H9 (cell line): ENCODE data around the gene CDH13. TPM values are rescaled to one million over a fixed set of nuclear protein-coding genes. Genes with fewer than 3 reads are reported as not detected.

Experiments
- DNase-seq: peaks from one replicate; pipeline ENCODE4 v3.0.0-alpha.2; 2017
- H2AFZ ChIP-seq: one replicate; pipeline ENCODE4 v1.6.1; 2013; ENCODE audit warnings: mild to moderate bottlenecking, low read length, control low read depth, moderate library complexity
- H2AK5ac ChIP-seq: 2 replicates; pipeline ENCODE4 v1.6.1; 2013; ENCODE audit warnings: low read length, control low read depth, mixed read lengths; ENCODE audit not compliant: insufficient read length
- H2BK120ac ChIP-seq: one replicate; pipeline ENCODE4 v1.6.1; 2013; ENCODE audit warnings: low read depth, mild to moderate bottlenecking, low read length, control low read depth, inconsistent platforms; ENCODE audit not compliant: poor library complexity, severe bottlenecking
- H2BK12ac ChIP-seq: 2 replicates; pipeline ENCODE4 v1.6.1; 2013; ENCODE audit warnings: low read length, control low read depth, mixed read lengths, low read depth; ENCODE audit not compliant: insufficient read length
- H2BK15ac ChIP-seq: 2 replicates; pipeline ENCODE4 v1.6.1; 2013; ENCODE audit warnings: low read depth, low read length, control low read depth
- H2BK20ac ChIP-seq: one replicate; pipeline ENCODE4 v1.6.1; 2013; ENCODE audit warnings: low read depth, mild to moderate bottlenecking, low read length, control low read depth, inconsistent platforms; ENCODE audit not compliant: poor library complexity, severe bottlenecking
- H2BK5ac ChIP-seq: 2 replicates; pipeline ENCODE4 v1.6.1; 2013; ENCODE audit warnings: low read length, control low read depth, mixed read lengths; ENCODE audit not compliant: insufficient read length
- H3K14ac ChIP-seq: 2 replicates; pipeline ENCODE4 v1.6.1; 2013; ENCODE audit warnings: low read length, control low read depth; ENCODE audit not compliant: insufficient read depth
- H3K18ac ChIP-seq: 2 replicates; pipeline ENCODE4 v1.6.1; 2013; ENCODE audit warnings: low read depth, mild to moderate bottlenecking, mixed read lengths, low read length, control low read depth; ENCODE audit not compliant: insufficient read length
- H3K23ac ChIP-seq: 2 replicates; pipeline ENCODE4 v1.6.1; 2013; ENCODE audit warnings: low read length, control low read depth, mixed read lengths, low read depth; ENCODE audit not compliant: insufficient read length
- H3K23me2 ChIP-seq: 2 replicates; pipeline ENCODE4 v1.6.1; 2013; ENCODE audit warnings: low read depth, mild to moderate bottlenecking, mixed read lengths, low read length, control low read depth; ENCODE audit not compliant: insufficient read length, poor library complexity, severe bottlenecking
- H3K27ac ChIP-seq: 2 replicates; pipeline ENCODE4 v1.5.1; 2013; ENCODE audit warnings: low read length, control low read depth, mixed read lengths, low read depth; ENCODE audit not compliant: insufficient read length
- H3K27me3 ChIP-seq: 2 replicates; pipeline ENCODE4 v1.6.1; 2013; ENCODE audit warnings: low read length, control low read depth, inconsistent platforms; ENCODE audit not compliant: insufficient read depth
- H3K4ac ChIP-seq: 2 replicates; pipeline ENCODE4 v1.6.1; 2013; ENCODE audit warnings: low read depth, mild to moderate bottlenecking, control low read depth, inconsistent platforms, low read length, moderate library complexity
- H3K4me1 ChIP-seq: 2 replicates; pipeline ENCODE4 v1.6.1; 2013; ENCODE audit warnings: low read length, control low read depth, inconsistent platforms; ENCODE audit not compliant: insufficient read depth
- H3K4me2 ChIP-seq: 2 replicates; pipeline ENCODE4 v1.6.1; 2013; ENCODE audit warnings: low read length, control low read depth, mixed read lengths; ENCODE audit not compliant: insufficient read length, insufficient read depth
- H3K56ac ChIP-seq: 2 replicates; pipeline ENCODE4 v1.6.1; 2013; ENCODE audit warnings: low read depth, mild to moderate bottlenecking, mixed read lengths, low read length, control low read depth; ENCODE audit not compliant: insufficient read length
- H3K79me1 ChIP-seq: 2 replicates; pipeline ENCODE4 v1.6.1; 2013; ENCODE audit warnings: low read depth, mild to moderate bottlenecking, moderate library complexity, low read length, control low read depth, inconsistent platforms; ENCODE audit not compliant: insufficient read depth, poor library complexity, severe bottlenecking
- H3K79me2 ChIP-seq: 2 replicates; pipeline ENCODE4 v1.6.1; 2013; ENCODE audit warnings: low read length, control low read depth, inconsistent platforms; ENCODE audit not compliant: insufficient read depth
- H3K9ac ChIP-seq: 2 replicates; pipeline ENCODE4 v1.6.1; 2013; ENCODE audit warnings: low read length, control low read depth, mixed read lengths; ENCODE audit not compliant: insufficient read length; ENCODE audit errors: extremely low read depth
- H3K9me3 ChIP-seq: one replicate; pipeline ENCODE4 v1.6.1; 2013; ENCODE audit warnings: low read depth, low read length, inconsistent platforms; ENCODE audit not compliant: control insufficient read depth
- H3T11ph ChIP-seq: one replicate; pipeline ENCODE4 v1.6.1; 2013; ENCODE audit warnings: mild to moderate bottlenecking, low read length, control low read depth, inconsistent platforms
- H4K20me1 ChIP-seq: one replicate; pipeline ENCODE4 v1.6.1; 2013; ENCODE audit not compliant: control insufficient read depth, insufficient read length, insufficient read depth
- H4K5ac ChIP-seq: 2 replicates; pipeline ENCODE4 v1.6.1; 2013; ENCODE audit warnings: low read depth, mild to moderate bottlenecking, mixed read lengths, low read length, control low read depth; ENCODE audit not compliant: insufficient read length
- H4K8ac ChIP-seq: replicated peaks from 2 replicates; pipeline ENCODE4 v1.6.1; 2013; ENCODE audit warnings: low read length, control low read depth, mixed read lengths, low read depth; ENCODE audit not compliant: insufficient read length
- H4K91ac ChIP-seq: 2 replicates; pipeline ENCODE4 v1.6.1; 2013; ENCODE audit warnings: low read depth, mild to moderate bottlenecking, moderate library complexity, mixed read lengths, low read length, control low read depth; ENCODE audit not compliant: insufficient read length
- H3K27ac Mint-ChIP-seq, 3 experiments: 2 replicates in 2 of 3; 3 replicates in 1 of 3; pipeline ENCODE4 v1.8.0; 2020 to 2021; ENCODE audit warnings: mixed read lengths in 3 of 3, mild to moderate bottlenecking in 1 of 3, moderate library complexity in 1 of 3
- H3K27me3 Mint-ChIP-seq: 2 replicates; pipeline ENCODE4 v1.8.0; 2021; ENCODE audit warnings: low read depth, mild to moderate bottlenecking, moderate library complexity, mixed read lengths
- H3K36me3 Mint-ChIP-seq, 3 experiments: 2 replicates in 2 of 3; 3 replicates in 1 of 3; pipeline ENCODE4 v1.8.0; 2020 to 2021; ENCODE audit warnings: low read depth in 3 of 3, mixed read lengths in 3 of 3; ENCODE audit not compliant: insufficient read depth in 1 of 3
- H3K4me1 Mint-ChIP-seq, 2 experiments: 2 replicates each; pipeline ENCODE4 v1.8.0; 2020; ENCODE audit warnings: mixed read lengths in 2 of 2
- H3K4me3 Mint-ChIP-seq, 2 experiments: 2 replicates in 1 of 2; 3 replicates in 1 of 2; pipeline ENCODE4 v1.8.0; 2020 to 2021; ENCODE audit warnings: mild to moderate bottlenecking in 2 of 2, mixed read lengths in 2 of 2, moderate library complexity in 1 of 2
- H3K9me3 Mint-ChIP-seq, 2 experiments: 2 replicates in 1 of 2; 3 replicates in 1 of 2; pipeline ENCODE4 v1.8.0; 2020; ENCODE audit warnings: mild to moderate bottlenecking in 2 of 2, mixed read lengths in 2 of 2, moderate library complexity in 1 of 2
- CTCF ChIP-seq: fragments of 200-600 bp; sonication (generic); conservative IDR thresholded peaks from 3 replicates; pipeline ENCODE4 v1.8.0; 2021; ENCODE audit warnings: antibody characterized with exemption, mild to moderate bottlenecking
- WGBS: extraction: QIAGEN DNeasy Blood & Tissue Kit; methylation state at CpG from one replicate; pipeline ENCODE4 v1.1.7; 2013; ENCODE audit warnings: missing lambda C conversion rate, low lambda C conversion rate, mixed read lengths; ENCODE audit not compliant: insufficient read length; ENCODE audit errors: extremely low coverage; 5-methylcytosine and 5-hydroxymethylcytosine counted together
- total RNA-seq: library from RNA; stranded (reverse); gene quantifications from 2 replicates; pipeline ENCODE4 v1.2.1, GENCODE V29; 2021

The CDH13 gene
- total RNA-seq, 1 experiment from 2014 or later, result 1.5 TPM

GRCh38 chr16:83813823-83814658 is 1187.3 kb downstream of the CDH13 start:
- H2BK5ac ChIP-seq, result peak overlapping the region; percentile 78
- peak overlapping the region; percentile 52 for H2AK5ac ChIP-seq
- no peak overlapping the region; the same call in 1 of the 2 replicates for H3K4ac ChIP-seq
- H2AFZ ChIP-seq, result no peak overlapping the region
- H3K9ac ChIP-seq, result no peak overlapping the region
- H3K4me3 Mint-ChIP-seq, result no peak overlapping the region
- H3K27ac ChIP-seq, result peak overlapping the region; percentile 75
- H2BK12ac ChIP-seq, result no peak overlapping the region
- no CpG with 5 or more reads among the region's 13 CpGs for WGBS
- peak overlapping the region; percentile 24 to 89 (median 81); a peak in 6 of 7 replicates for H3K27ac Mint-ChIP-seq
- no peak overlapping the region for H2BK15ac ChIP-seq
- TF ChIP-seq CTCF, result no peak
- H3K79me2 ChIP-seq, result peaks cover 1% of the 10 kb centered on the region; the same call in 1 of the 2 replicates
- H3K36me3 Mint-ChIP-seq, result peaks cover 15 to 37% (median 28%) of the 10 kb centered on the region in 3 experiments; a peak in 6 of 7 replicates
- H3K4me2 ChIP-seq, result no peak overlapping the region
- peaks cover 1% of the 10 kb centered on the region for H3K79me1 ChIP-seq
- no peak overlapping the region for H3K56ac ChIP-seq
- H3K23ac ChIP-seq, result no peak overlapping the region
- no peaks in the 10 kb centered on the region for H3K23me2 ChIP-seq
- H3T11ph ChIP-seq, result no peak overlapping the region
- H4K91ac ChIP-seq, result no peak overlapping the region
- H2BK120ac ChIP-seq, result peak overlapping the region; percentile 51
- H3K4me1 ChIP-seq, result peaks cover 8% of the 10 kb centered on the region; the same call in 1 of the 2 replicates
- H3K9me3 ChIP-seq, result no peaks in the 10 kb centered on the region
- H3K14ac ChIP-seq, result peak overlapping the region; percentile 95; the same call in 1 of the 2 replicates
- peak overlapping the region; percentile 90 for H4K5ac ChIP-seq
- H3K9me3 Mint-ChIP-seq, result no peaks in the 10 kb centered on the region
- peak overlapping the region; percentile 99 for H3K18ac ChIP-seq
- no peak for DNase-seq
- no peak overlapping the region for H2BK20ac ChIP-seq
- no peaks in the 10 kb centered on the region for H3K27me3 ChIP-seq
- H3K27me3 Mint-ChIP-seq, result no peaks in the 10 kb centered on the region
- H4K20me1 ChIP-seq, result no peaks in the 10 kb centered on the region
- H4K8ac ChIP-seq, result no peak overlapping the region
- H3K4me1 Mint-ChIP-seq, result peaks cover 27 to 31% of the 10 kb centered on the region in 2 experiments
